ENCODE results near the gene CUEDC1.
"Not testable (repeated sequence)": the region's sequence is repeated elsewhere in the genome, so short reads cannot be mapped to it uniquely, and the experiment has no call there.

- TF ChIP-seq POLR2A, CTCF (IDR thresholded peaks at IDR 0.05): not testable (repeated sequence)
Observed at GRCh38 chr17:57958391-57958790, 3.2 kb upstream of the CUEDC1 start.
